ENCODE measurements around the gene PTPRD. TPM values are rescaled to one million over a fixed set of nuclear protein-coding genes. Genes with fewer than 3 reads are reported as not detected.

PTPRD gene
- total and polyA plus RNA-seq, 9 of the 15 experiments (the other 6 are each of a cell fraction or from before 2014, with no cell fraction given), result 0.11 TPM; not detected in 8

DNA sequence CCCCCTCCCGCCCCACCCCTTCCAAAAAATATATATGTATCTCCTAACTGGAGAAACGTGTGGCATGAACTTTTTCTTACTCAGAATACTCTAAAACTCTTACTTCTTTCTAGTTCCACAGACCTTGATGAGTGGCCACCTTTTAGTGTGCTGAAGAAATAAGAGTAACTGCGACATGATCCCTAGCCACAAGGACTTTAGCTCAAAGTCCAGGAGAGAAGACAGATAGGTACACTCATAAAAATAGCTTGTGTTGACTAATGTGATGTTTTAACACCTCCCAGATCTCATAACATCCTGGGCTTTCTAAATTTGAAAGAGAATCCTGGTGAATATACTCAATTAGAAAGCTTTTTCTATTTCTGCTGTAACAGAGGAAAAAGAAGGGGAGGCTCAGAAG, 1808.2 kb downstream of the PTPRD start:
- ChIA-PET POLR2A (no interaction called here), CTCF (ENCODE audit: low intra/inter-chr PET ratio) (no interaction called here)
- DNase-seq (ENCODE audit: extremely low read depth in 1 of 4, low spot score in 3 of 4), result no peak
- in situ Hi-C loops (cut with MboI), result no loop called here
- H3K4me2 ChIP-seq (ENCODE audit: insufficient read depth, low read length), result no peak overlapping the region
- no peak for FAIRE-seq
- no peaks in the 10 kb centered on the region for H3K27me3 ChIP-seq (ENCODE audit: control insufficient read depth in 2 of 2, insufficient read depth in 2 of 2, low read length in 2 of 2)
- no TSS peak for BruUV-seq (replicated peaks)
- H2AFZ ChIP-seq (ENCODE audit: low read depth, low read length), result no peak overlapping the region
- TF ChIP-seq SNIP1 (IDR thresholded peaks at IDR 0.05; ENCODE audit: low read depth), result no peak
- TF ChIP-seq SMAD2 (IDR thresholded peaks at IDR 0.05; ENCODE audit: low read depth, low read length), result no peak
- TF ChIP-seq SNAPC5 (CRISPR knock-in tag; IDR thresholded peaks at IDR 0.05), result no peak
- TF ChIP-seq RB1 (IDR thresholded peaks at IDR 0.05; ENCODE audit: low read depth), result no peak
- no peak for TF ChIP-seq COPS2 (conservative IDR thresholded peaks at IDR 0.05)
- TF ChIP-seq ZZZ3 (IDR thresholded peaks at IDR 0.05), result no peak
- intact Hi-C loops (cut with micrococcal nuclease), result no loop called here
- no peaks in the 10 kb centered on the region for H4K20me1 ChIP-seq (replicated peaks; ENCODE audit: control insufficient read depth, insufficient read depth, low read length)
- H3K9me3 ChIP-seq (replicated peaks; ENCODE audit: control insufficient read depth, insufficient read depth, low read depth, low read length), result no peaks in the 10 kb centered on the region
- ATAC-seq, result no peak
- no peak overlapping the region for H3K9ac ChIP-seq (ENCODE audit: insufficient read depth in 1 of 2, low read depth in 2 of 2, low read length in 2 of 2)
- no peak overlapping the region for H3K27ac ChIP-seq (ENCODE audit: extremely low read depth, low read depth, low read length)
- H3K9me1 ChIP-seq (ENCODE audit: control insufficient read depth, insufficient read depth, low read length), result no peaks in the 10 kb centered on the region
- no peaks in the 10 kb centered on the region for H3K4me1 ChIP-seq (replicated peaks in 1 of 2; ENCODE audit: control insufficient read depth in 2 of 2, insufficient read depth in 2 of 2, low read length in 2 of 2)
- no peak overlapping the region for H3K4me3 ChIP-seq
- H3K79me2 ChIP-seq (ENCODE audit: control insufficient read depth, insufficient read depth, low read length), result no peaks in the 10 kb centered on the region
- WGBS (ENCODE audit: insufficient coverage, low coverage, missing lambda C conversion rate), result 0% methylated on average over 3 of the region's 3 CpGs
- no peaks in the 10 kb centered on the region for H3K36me3 ChIP-seq (ENCODE audit: control insufficient read depth, insufficient read depth, low read length)

DNA sequence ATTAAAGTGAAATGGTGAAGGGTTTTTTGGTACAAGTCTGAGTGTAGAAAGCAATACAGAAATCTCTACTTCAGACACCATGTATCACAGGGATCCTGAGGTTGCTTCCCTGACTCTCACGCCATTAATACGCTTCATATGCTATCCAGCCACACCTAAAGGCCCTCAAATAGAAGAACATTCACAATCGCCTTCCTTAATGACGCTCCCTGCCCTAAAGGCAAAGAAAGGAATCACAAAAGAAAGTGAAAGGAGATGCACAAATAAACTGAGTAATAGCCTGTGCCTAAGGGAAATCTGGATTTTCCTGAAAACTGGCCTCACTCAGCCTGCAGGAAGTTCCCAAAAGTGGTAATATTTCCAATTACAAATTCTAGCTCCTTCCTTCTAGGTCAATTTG, 1810.6 kb downstream of the PTPRD start:
- ChIA-PET POLR2A (no interaction called here), CTCF (ENCODE audit: low intra/inter-chr PET ratio) (no interaction called here)
- no peaks in the 10 kb centered on the region for H3K79me2 ChIP-seq (ENCODE audit: control insufficient read depth, insufficient read depth, low read length)
- H3K9me1 ChIP-seq (ENCODE audit: control insufficient read depth, insufficient read depth, low read length), result no peaks in the 10 kb centered on the region
- H3K4me1 ChIP-seq (replicated peaks in 1 of 2; ENCODE audit: control insufficient read depth in 2 of 2, insufficient read depth in 2 of 2, low read length in 2 of 2), result no peaks in the 10 kb centered on the region
- FAIRE-seq, result no peak
- no peak for TF ChIP-seq NFXL1 (CRISPR knock-in tag; IDR thresholded peaks at IDR 0.05)
- no peak for TF ChIP-seq ZZZ3 (IDR thresholded peaks at IDR 0.05)
- TF ChIP-seq KDM2B (CRISPR knock-in tag; IDR thresholded peaks at IDR 0.05), result no peak
- no peak for TF ChIP-seq TSC22D4 (tag; IDR thresholded peaks at IDR 0.05)
- TF ChIP-seq CCNT2 (IDR thresholded peaks at IDR 0.05; ENCODE audit: borderline replicate concordance, extremely low read depth, insufficient read length, low read depth, low read length), result no peak
- ATAC-seq, result no peak
- no peaks in the 10 kb centered on the region for H4K20me1 ChIP-seq (replicated peaks; ENCODE audit: control insufficient read depth, insufficient read depth, low read length)
- H3K9me3 ChIP-seq (replicated peaks; ENCODE audit: control insufficient read depth, insufficient read depth, low read depth, low read length), result no peaks in the 10 kb centered on the region
- no peak for DNase-seq (ENCODE audit: extremely low read depth in 1 of 4, low spot score in 3 of 4)
- intact Hi-C loops (cut with micrococcal nuclease), result no loop called here
- no peaks in the 10 kb centered on the region for H3K27me3 ChIP-seq (ENCODE audit: control insufficient read depth in 2 of 2, insufficient read depth in 2 of 2, low read length in 2 of 2)
- H3K9ac ChIP-seq (ENCODE audit: insufficient read depth in 1 of 2, low read depth in 2 of 2, low read length in 2 of 2), result no peak overlapping the region
- H3K27ac ChIP-seq (ENCODE audit: extremely low read depth, low read depth, low read length), result no peak overlapping the region
- no TSS peak for BruUV-seq (replicated peaks)
- no peak overlapping the region for H3K4me2 ChIP-seq (ENCODE audit: insufficient read depth, low read length)
- H3K36me3 ChIP-seq (ENCODE audit: control insufficient read depth, insufficient read depth, low read length), result no peaks in the 10 kb centered on the region
- 0% methylated on average over 4 of the region's 4 CpGs for WGBS (ENCODE audit: insufficient coverage, low coverage, missing lambda C conversion rate)
- H2AFZ ChIP-seq (ENCODE audit: low read depth, low read length), result no peak overlapping the region
- H3K4me3 ChIP-seq, result no peak overlapping the region
- in situ Hi-C loops (cut with MboI), result no loop called here
